Peyer's patch (tissue), 4 donors: Measurements from ENCODE around the gene CNN2. TPM values are rescaled to one million over a fixed set of nuclear protein-coding genes. Genes with fewer than 3 reads are reported as not detected.

ENCODE experiments used
- DNase-seq, 3 donors: peaks; one replicate each; pipeline ENCODE4 v3.0.0-alpha.2; 2017 to 2019
- H3K27ac ChIP-seq, 4 donors: fragments of 200-600 bp; sonication (generic); one replicate each; pipeline ENCODE4 v1.5.1; 2016 to 2019
- H3K27me3 ChIP-seq, 2 donors: fragments of 200-600 bp; sonication (generic); one replicate each; pipeline ENCODE4 v1.5.1; 2019
- H3K36me3 ChIP-seq, 3 donors: fragments of 200-600 bp; sonication (generic); one replicate each; pipeline ENCODE4 v1.5.1; 2016 to 2019
- H3K4me1 ChIP-seq, 4 donors: fragments of 200-600 bp; sonication (generic); one replicate each; pipeline ENCODE4 v1.5.1; 2016 to 2019
- H3K4me3 ChIP-seq, 4 donors: fragments of 200-600 bp; sonication (generic); 1 replicate in 3 of 4; 2 replicates in 1 of 4; pipeline ENCODE4 v1.5.1; 2016 to 2019; ENCODE audit warnings: mild to moderate bottlenecking in 1 of 4
- H3K9me3 ChIP-seq, 4 donors: fragments of 200-600 bp; sonication (generic); one replicate each; pipeline ENCODE4 v1.5.1; 2016 to 2019; ENCODE audit warnings: mild to moderate bottlenecking in 1 of 4
- CTCF ChIP-seq, 6 experiments: fragments of 450-650 bp in 4 of 6; fragments of 200-600 bp in 2 of 6; sonication (generic) in 1 of 6; IDR thresholded peaks; one replicate each; pipeline ENCODE4 v1.5.1; 2017 to 2019; ENCODE audit warnings: antibody characterized with exemption in 6 of 6, mild to moderate bottlenecking in 3 of 6, moderate library complexity in 1 of 6
- POLR2A ChIP-seq, 2 donors: fragments of 450-650 bp; IDR thresholded peaks; one replicate each; pipeline ENCODE4 v1.5.1; 2017; ENCODE audit warnings: antibody characterized with exemption in 2 of 2, mild to moderate bottlenecking in 2 of 2, moderate library complexity in 2 of 2
- total RNA-seq, 4 donors: library from RNA; depleted of rRNA; stranded (reverse); fragments of >200 nt; gene quantifications; one replicate each; pipeline ENCODE4 v1.1.0, GENCODE V29; 2016

The CNN2 gene
- total RNA-seq, 4 donors from 2014 or later: 20.6 to 47.0 (median 22.6) TPM

- peak in 1 of 3 donors; percentile 70 for DNase-seq
- no peak for TF ChIP-seq CTCF (IDR thresholded peaks at IDR 0.05)
- no peak for TF ChIP-seq POLR2A (IDR thresholded peaks at IDR 0.05)
- H3K27me3 ChIP-seq: no peaks in the 10 kb centered on the region
- peak overlapping the region; percentile 87 to 99 (median 96) for H3K27ac ChIP-seq
- peaks cover 0 to 39% (median 11%) of the 10 kb centered on the region in 4 donors for H3K4me1 ChIP-seq
- peaks cover 0 to 4% (median 0%) of the 10 kb centered on the region in 3 donors for H3K36me3 ChIP-seq
- H3K4me3 ChIP-seq: peak overlapping the region; percentile 81 to 96 (median 86)
- no peaks in the 10 kb centered on the region for H3K9me3 ChIP-seq
These were observed 608 bp downstream of the CNN2 start for GRCh38 chr19:1026783-1027649.

- H3K27ac ChIP-seq: peak overlapping the region; percentile 87 to 99 (median 96)
- H3K27me3 ChIP-seq: no peaks in the 10 kb centered on the region
- no peak for DNase-seq
- H3K4me3 ChIP-seq: peak overlapping the region; percentile 81 to 96 (median 86)
- peaks cover 0 to 11% (median 0%) of the 10 kb centered on the region in 3 donors for H3K36me3 ChIP-seq
- peaks cover 0 to 39% (median 11%) of the 10 kb centered on the region in 4 donors for H3K4me1 ChIP-seq
- no peaks in the 10 kb centered on the region for H3K9me3 ChIP-seq
- TF ChIP-seq CTCF (IDR thresholded peaks at IDR 0.05): no peak
- no peak for TF ChIP-seq POLR2A (IDR thresholded peaks at IDR 0.05)
These were observed 1.2 kb downstream of the CNN2 start for GRCh38 chr19:1027650-1028061.

- Histone ChIP-seq H3K4me1 (peaks cover 0 to 39% (median 11%) of the 10 kb centered on the region in 4 donors), H3K9me3 (no peaks in the 10 kb centered on the region), H3K27ac (peak overlapping the region; percentile 87 to 99 (median 96)), H3K36me3 (peaks cover 0 to 17% (median 0%) of the 10 kb centered on the region in 3 donors), H3K27me3 (no peaks in the 10 kb centered on the region), H3K4me3 (peak overlapping the region; percentile 81 to 96 (median 86))
- peak; percentile 80 to 88 (median 81) for DNase-seq
- peak in 1 of 2 donors; percentile 27 for TF ChIP-seq POLR2A (IDR thresholded peaks at IDR 0.05)
- TF ChIP-seq CTCF (IDR thresholded peaks at IDR 0.05): no peak
These were observed 1.9 kb downstream of the CNN2 start for GRCh38 chr19:1028062-1028926.

GRCh38 chr19:1032264-1032867 is 6.0 kb downstream of the CNN2 start:
- Histone ChIP-seq H3K27me3 (no peaks in the 10 kb centered on the region), H3K4me3 (no peak overlapping the region), H3K9me3 (no peaks in the 10 kb centered on the region), H3K4me1 (peaks cover 0 to 31% (median 11%) of the 10 kb centered on the region in 4 donors), H3K27ac (no peak overlapping the region), H3K36me3 (peaks cover 0 to 26% (median 0%) of the 10 kb centered on the region in 3 donors)
- TF ChIP-seq POLR2A (IDR thresholded peaks at IDR 0.05) (no peak), CTCF (IDR thresholded peaks at IDR 0.05) (no peak)
- no peak for DNase-seq

- no peak overlapping the region for H3K4me3 ChIP-seq
- no peaks in the 10 kb centered on the region for H3K27me3 ChIP-seq
- H3K9me3 ChIP-seq: no peaks in the 10 kb centered on the region
- H3K27ac ChIP-seq: peak overlapping the region in 1 of 4 donors; percentile 88
- TF ChIP-seq POLR2A (IDR thresholded peaks at IDR 0.05) (no peak), CTCF (IDR thresholded peaks at IDR 0.05) (no peak)
- H3K4me1 ChIP-seq: peaks cover 0 to 27% (median 14%) of the 10 kb centered on the region in 4 donors
- H3K36me3 ChIP-seq: peaks cover 0 to 26% (median 0%) of the 10 kb centered on the region in 3 donors
- DNase-seq: no peak
These were observed 9.7 kb downstream of the CNN2 start for GRCh38 chr19:1035998-1036621.
